Loucy (cell line): ENCODE data around the gene TJAP1.

Experiments used
- EZH2phosphoT487 ChIP-seq: fragments of 200-600 bp; IDR thresholded peaks from 2 replicates; pipeline ENCODE4 v1.6.1; 2018; ENCODE audit warnings: antibody characterized with exemption, mild to moderate bottlenecking, moderate library complexity, borderline replicate concordance
- TF ChIP-seq, protein P1 (sequence below): fragments of 200-600 bp; sonication (generic); conservative IDR thresholded peaks from 2 replicates; pipeline ENCODE4 v1.5.1; 2014; ENCODE audit warnings: mild to moderate bottlenecking, antibody characterized with exemption, low read length

DNA sequence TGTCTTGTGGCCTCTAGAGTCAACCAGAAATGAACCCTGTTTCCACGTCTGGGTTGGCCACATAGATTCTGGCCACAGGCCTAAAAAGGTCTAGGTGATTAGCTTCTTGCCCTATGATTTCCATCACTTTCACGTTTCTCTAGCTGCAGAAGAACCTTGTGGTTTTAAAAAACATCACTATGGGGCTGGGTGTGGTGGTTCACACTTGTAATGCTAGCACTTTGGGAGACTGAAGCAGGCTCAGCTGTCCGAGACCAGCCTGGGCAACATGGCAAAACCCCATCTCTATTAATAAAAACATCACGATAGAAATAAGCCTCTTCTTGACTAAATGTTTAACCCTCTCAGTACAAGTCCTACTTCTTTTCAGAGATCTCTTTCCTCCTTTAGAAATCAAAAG, 67.1 kb downstream of the TJAP1 start:
- TF ChIP-seq, protein P1, sequence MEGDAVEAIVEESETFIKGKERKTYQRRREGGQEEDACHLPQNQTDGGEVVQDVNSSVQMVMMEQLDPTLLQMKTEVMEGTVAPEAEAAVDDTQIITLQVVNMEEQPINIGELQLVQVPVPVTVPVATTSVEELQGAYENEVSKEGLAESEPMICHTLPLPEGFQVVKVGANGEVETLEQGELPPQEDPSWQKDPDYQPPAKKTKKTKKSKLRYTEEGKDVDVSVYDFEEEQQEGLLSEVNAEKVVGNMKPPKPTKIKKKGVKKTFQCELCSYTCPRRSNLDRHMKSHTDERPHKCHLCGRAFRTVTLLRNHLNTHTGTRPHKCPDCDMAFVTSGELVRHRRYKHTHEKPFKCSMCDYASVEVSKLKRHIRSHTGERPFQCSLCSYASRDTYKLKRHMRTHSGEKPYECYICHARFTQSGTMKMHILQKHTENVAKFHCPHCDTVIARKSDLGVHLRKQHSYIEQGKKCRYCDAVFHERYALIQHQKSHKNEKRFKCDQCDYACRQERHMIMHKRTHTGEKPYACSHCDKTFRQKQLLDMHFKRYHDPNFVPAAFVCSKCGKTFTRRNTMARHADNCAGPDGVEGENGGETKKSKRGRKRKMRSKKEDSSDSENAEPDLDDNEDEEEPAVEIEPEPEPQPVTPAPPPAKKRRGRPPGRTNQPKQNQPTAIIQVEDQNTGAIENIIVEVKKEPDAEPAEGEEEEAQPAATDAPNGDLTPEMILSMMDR = no peak
- TF ChIP-seq EZH2phosphoT487 = no peak
